Lower leg skin (tissue), 4 donors: ENCODE measurements around the gene SAFB2. TPM values are rescaled to one million over a fixed set of nuclear protein-coding genes. Genes with fewer than 3 reads are reported as not detected.

Experiments
- DNase-seq, 2 donors: peaks; one replicate each; pipeline ENCODE4 v3.0.0-alpha.2; 2019; ENCODE audit warnings: low spot score in 2 of 2
- H3K4me3 ChIP-seq: fragments of 200-600 bp; sonication (generic); 2 replicates; pipeline ENCODE4 v1.5.1; 2017; ENCODE audit warnings: mild to moderate bottlenecking, low read depth; ENCODE audit not compliant: poor library complexity, severe bottlenecking
- POLR2A ChIP-seq, 2 donors: fragments of 450-650 bp; IDR thresholded peaks; one replicate each; pipeline ENCODE4 v1.6.1; 2016 to 2017; ENCODE audit warnings: antibody characterized with exemption in 2 of 2, mild to moderate bottlenecking in 1 of 2, moderate library complexity in 1 of 2
- WGBS, 2 donors: methylation state at CpG; one replicate each; pipeline ENCODE4 v1.1.5; 2018; 5-methylcytosine and 5-hydroxymethylcytosine counted together
- intact Hi-C: fragments of 100-400 bp; cut with DNase I; formaldehyde crosslinking; loops from one replicate; pipeline ENCODE4 v1.15.0; 2023; ENCODE audit warnings: low total_unique reads
- total RNA-seq, 4 donors: library from RNA; depleted of rRNA; stranded (reverse); fragments of >200 nt; gene quantifications; one replicate each; pipeline ENCODE4 v1.1.0, GENCODE V29; 2016
- TF ChIP-seq, protein P1 (sequence below), 3 donors: fragments of 450-650 bp; IDR thresholded peaks; one replicate each; pipeline ENCODE4 v1.5.1; 2016; ENCODE audit warnings: antibody characterized with exemption in 3 of 3, mild to moderate bottlenecking in 3 of 3, moderate library complexity in 2 of 3

Gene SAFB2
- total RNA-seq, 4 donors from 2014 or later, result 14.0 to 51.2 (median 28.7) TPM

GRCh38 chr19:5562280-5562679, 60.3 kb downstream of the SAFB2 start:
- intact Hi-C loops, result loop anchor here (5.0 kb wide), 1 partner anchor 515 kb away; no protein-coding TSS in a partner anchor
- DNase-seq, result no peak
- H3K4me3 ChIP-seq, result no peak overlapping the region
- WGBS, 2 donors, result 83 to 92% methylated on average over 7 of the region's 7 CpGs
- no peak for TF ChIP-seq POLR2A (IDR thresholded peaks at IDR 0.05)
- TF ChIP-seq, protein P1, sequence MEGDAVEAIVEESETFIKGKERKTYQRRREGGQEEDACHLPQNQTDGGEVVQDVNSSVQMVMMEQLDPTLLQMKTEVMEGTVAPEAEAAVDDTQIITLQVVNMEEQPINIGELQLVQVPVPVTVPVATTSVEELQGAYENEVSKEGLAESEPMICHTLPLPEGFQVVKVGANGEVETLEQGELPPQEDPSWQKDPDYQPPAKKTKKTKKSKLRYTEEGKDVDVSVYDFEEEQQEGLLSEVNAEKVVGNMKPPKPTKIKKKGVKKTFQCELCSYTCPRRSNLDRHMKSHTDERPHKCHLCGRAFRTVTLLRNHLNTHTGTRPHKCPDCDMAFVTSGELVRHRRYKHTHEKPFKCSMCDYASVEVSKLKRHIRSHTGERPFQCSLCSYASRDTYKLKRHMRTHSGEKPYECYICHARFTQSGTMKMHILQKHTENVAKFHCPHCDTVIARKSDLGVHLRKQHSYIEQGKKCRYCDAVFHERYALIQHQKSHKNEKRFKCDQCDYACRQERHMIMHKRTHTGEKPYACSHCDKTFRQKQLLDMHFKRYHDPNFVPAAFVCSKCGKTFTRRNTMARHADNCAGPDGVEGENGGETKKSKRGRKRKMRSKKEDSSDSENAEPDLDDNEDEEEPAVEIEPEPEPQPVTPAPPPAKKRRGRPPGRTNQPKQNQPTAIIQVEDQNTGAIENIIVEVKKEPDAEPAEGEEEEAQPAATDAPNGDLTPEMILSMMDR (IDR thresholded peaks at IDR 0.05), result no peak

GRCh38 chr19:5561559-5561958, 61.0 kb downstream of the SAFB2 start:
- H3K4me3 ChIP-seq, result no peak overlapping the region
- intact Hi-C loops, result loop anchor here (5.0 kb wide), 1 partner anchor 514 kb away; no protein-coding TSS in a partner anchor
- 89 to 94% methylated on average over 6 of the region's 6 CpGs for WGBS, 2 donors
- no peak for TF ChIP-seq POLR2A (IDR thresholded peaks at IDR 0.05)
- TF ChIP-seq, protein P1 (IDR thresholded peaks at IDR 0.05), result no peak
- DNase-seq, result no peak

DNA sequence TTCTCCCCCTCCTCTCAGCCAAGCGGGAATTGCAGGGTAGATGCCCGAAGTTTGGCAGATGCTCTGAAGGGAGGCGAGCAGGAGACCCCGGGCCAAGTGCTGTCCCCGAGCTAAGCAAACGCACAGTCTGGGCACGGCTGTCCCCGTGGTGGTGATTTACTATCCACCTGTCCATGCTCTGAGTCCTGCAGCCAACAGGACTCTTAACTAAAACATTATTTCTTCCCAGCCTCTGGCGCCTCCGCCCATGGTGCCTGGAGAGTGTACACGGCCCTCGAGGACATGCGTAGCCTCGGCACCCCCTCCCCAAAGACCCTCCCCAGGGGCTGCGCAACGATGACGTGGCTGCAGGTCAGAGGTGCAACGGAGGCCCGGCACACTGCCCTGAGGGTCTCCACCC, 62.4 kb downstream of the SAFB2 start:
- DNase-seq, result no peak
- WGBS, 2 donors, result 27 to 30% methylated on average over 13 to 19 of the region's 19 CpGs
- no peak overlapping the region for H3K4me3 ChIP-seq
- TF ChIP-seq, protein P1 (IDR thresholded peaks at IDR 0.05), result no peak
- TF ChIP-seq POLR2A (IDR thresholded peaks at IDR 0.05), result no peak
- intact Hi-C loops, result loop anchor here (5.0 kb wide), 1 partner anchor 513 kb away; no protein-coding TSS in a partner anchor

DNA sequence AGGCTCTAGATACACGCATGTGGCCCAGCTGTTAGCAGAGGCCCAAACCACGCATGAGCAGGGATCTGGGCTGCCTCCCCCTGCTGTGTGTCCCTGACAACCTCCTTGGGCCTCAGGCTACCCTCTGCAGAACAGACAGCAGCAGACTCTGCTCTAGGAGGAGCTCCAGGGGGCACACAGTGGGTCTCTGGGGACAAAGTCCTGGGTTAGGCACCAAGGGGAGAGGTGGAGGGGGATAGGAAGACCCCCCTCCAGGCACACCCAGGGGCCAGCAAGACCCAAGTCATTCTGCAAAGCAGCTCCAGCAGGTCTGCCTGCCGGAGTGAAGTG, 62.8 kb downstream of the SAFB2 start:
- DNase-seq, result no peak
- intact Hi-C loops, result loop anchor here (5.0 kb wide), 1 partner anchor 512 kb away; no protein-coding TSS in a partner anchor
- no peak overlapping the region for H3K4me3 ChIP-seq
- 20 to 30% methylated on average over 3 of the region's 3 CpGs for WGBS, 2 donors
- TF ChIP-seq, protein P1 (IDR thresholded peaks at IDR 0.05), result no peak
- no peak for TF ChIP-seq POLR2A (IDR thresholded peaks at IDR 0.05)

- intact Hi-C loops, result no loop called here
- WGBS, 2 donors, result 49 to 59% methylated on average over 2 of the region's 2 CpGs
- H3K4me3 ChIP-seq, result no peak overlapping the region
- no peak for TF ChIP-seq POLR2A (IDR thresholded peaks at IDR 0.05)
- TF ChIP-seq, protein P1 (IDR thresholded peaks at IDR 0.05), result no peak
- no peak for DNase-seq
These were observed 64.4 kb downstream of the SAFB2 start for GRCh38 chr19:5558101-5558621.

DNA sequence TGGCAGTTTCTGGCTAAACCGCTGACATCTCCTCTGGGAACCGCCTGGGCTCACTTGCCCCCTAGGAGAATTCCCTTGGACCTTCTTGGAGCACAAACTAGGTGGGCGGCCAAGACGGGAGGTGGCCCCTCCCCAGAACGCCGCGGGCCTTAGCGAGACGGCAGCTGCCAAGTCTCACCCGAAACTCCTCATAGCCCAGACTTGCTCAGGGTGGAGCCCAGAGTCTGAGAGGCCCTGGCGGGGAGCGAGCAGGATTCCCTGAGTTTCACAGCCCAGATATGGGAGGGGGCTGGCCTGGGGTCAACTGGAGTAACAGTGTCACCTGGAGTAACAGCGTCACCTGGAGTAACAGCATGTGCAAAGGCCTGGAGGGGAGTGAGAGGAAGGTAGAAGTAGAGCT, 64.9 kb downstream of the SAFB2 start:
- no peak overlapping the region for H3K4me3 ChIP-seq
- WGBS, 2 donors, result 20 to 37% methylated on average over 8 to 13 of the region's 13 CpGs
- intact Hi-C loops, result no loop called here
- no peak for TF ChIP-seq POLR2A (IDR thresholded peaks at IDR 0.05)
- TF ChIP-seq, protein P1 (IDR thresholded peaks at IDR 0.05), result no peak
- DNase-seq, result peak; percentile 71 to 89
